Thymus (tissue), 11 donors: ENCODE measurements around the gene ANKRD11. TPM values are rescaled to one million over a fixed set of nuclear protein-coding genes. Genes with fewer than 3 reads are reported as not detected.

ENCODE experiments used
- DNase-seq, 9 donors: peaks; one replicate each; pipeline ENCODE4 v3.0.0-alpha.2; 2013; ENCODE audit warnings: low spot score in 9 of 9, low read depth in 6 of 9, missing footprints in 1 of 9
- H3K27ac ChIP-seq, 2 donors: one replicate each; pipeline ENCODE4 v1.5.1; 2013; ENCODE audit warnings: control low read depth in 1 of 2, low read depth in 1 of 2, low read length in 1 of 2, mild to moderate bottlenecking in 1 of 2, moderate library complexity in 1 of 2
- H3K27me3 ChIP-seq, 2 donors: one replicate each; pipeline ENCODE4 v1.5.1; 2013; ENCODE audit warnings: low read length in 1 of 2; ENCODE audit not compliant: control insufficient read depth in 2 of 2, insufficient read depth in 1 of 2
- H3K36me3 ChIP-seq, 2 donors: one replicate each; pipeline ENCODE4 v1.5.1; 2013; ENCODE audit warnings: low read length in 1 of 2, mild to moderate bottlenecking in 1 of 2, moderate library complexity in 1 of 2; ENCODE audit not compliant: control insufficient read depth in 2 of 2, insufficient read depth in 2 of 2
- H3K4me1 ChIP-seq, 2 donors: one replicate each; pipeline ENCODE4 v1.5.1; 2013; ENCODE audit warnings: low read length in 2 of 2; ENCODE audit not compliant: control insufficient read depth in 2 of 2, insufficient read depth in 2 of 2
- H3K4me3 ChIP-seq, 2 donors: one replicate each; pipeline ENCODE4 v1.5.1; 2013; ENCODE audit warnings: low read length in 2 of 2, control low read depth in 1 of 2, mild to moderate bottlenecking in 1 of 2
- H3K9me3 ChIP-seq, 2 donors: one replicate each; pipeline ENCODE4 v1.5.1; 2013; ENCODE audit warnings: low read length in 1 of 2, mild to moderate bottlenecking in 1 of 2; ENCODE audit not compliant: control insufficient read depth in 2 of 2, insufficient read depth in 1 of 2
- WGBS: extraction: QIAGEN DNeasy Blood & Tissue Kit; methylation state at CpG from one replicate; pipeline ENCODE4 v1.1.7; 2013; 5-methylcytosine and 5-hydroxymethylcytosine counted together
- polyA plus RNA-seq: library from polyadenylated mRNA; stranded (reverse); fragments of 200-250 nt; gene quantifications from one replicate; pipeline ENCODE4 v1.2.3, GENCODE V29; 2013
- total RNA-seq: library from RNA; stranded (reverse); fragments of 120-200 nt; gene quantifications from one replicate; pipeline ENCODE4 v1.2.4, GENCODE V29; 2013
- donor health status: healthy.

ANKRD11 gene
- total and polyA plus RNA-seq, 2 donors = 24.8 to 79.5 TPM

DNA sequence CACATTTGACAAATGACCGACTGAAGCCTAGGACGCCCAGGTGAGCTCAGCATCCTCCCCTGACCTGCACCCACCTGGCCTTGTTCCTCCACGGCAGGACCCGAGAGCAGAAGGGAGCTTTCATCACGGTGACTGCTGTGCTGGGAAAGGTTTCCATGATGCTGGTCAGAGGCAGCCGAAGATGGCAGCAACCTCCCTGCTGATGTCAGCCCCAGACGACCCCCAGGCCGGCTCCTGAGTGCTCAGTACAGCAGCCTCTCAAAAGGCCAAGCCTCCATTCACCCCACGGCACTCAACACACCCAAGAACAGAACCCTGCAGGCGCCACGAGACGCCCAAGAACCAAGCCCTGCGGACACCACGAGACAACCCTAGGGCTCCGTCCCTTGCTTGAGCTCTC lies 119.8 kb downstream of the ANKRD11 start:
- H3K4me1 ChIP-seq = peaks cover 0 to 37% of the 10 kb centered on the region in 2 donors

GRCh38 chr16:89370081-89370511 lies 120.3 kb downstream of the ANKRD11 start:
- no peaks in the 10 kb centered on the region for H3K9me3 ChIP-seq
- no peak for DNase-seq
- WGBS = 94% methylated on average over 5 of the region's 5 CpGs
- no peak overlapping the region for H3K4me3 ChIP-seq
- H3K36me3 ChIP-seq = peaks cover 32 to 47% of the 10 kb centered on the region in 2 donors
- peaks cover 0 to 42% of the 10 kb centered on the region in 2 donors for H3K4me1 ChIP-seq
- H3K27ac ChIP-seq = peak overlapping the region in 1 of 2 donors; percentile 36
- H3K27me3 ChIP-seq = no peaks in the 10 kb centered on the region

More for the DNA sequence above, 119.8 kb downstream of the ANKRD11 start:
- H3K9me3 ChIP-seq = peaks cover 0 to 3% of the 10 kb centered on the region in 2 donors
- H3K36me3 ChIP-seq = peaks cover 32 to 44% of the 10 kb centered on the region in 2 donors
- no peak for DNase-seq
- WGBS = 97% methylated on average over 15 of the region's 15 CpGs
- H3K27ac ChIP-seq = no peak overlapping the region
- no peak overlapping the region for H3K4me3 ChIP-seq
- H3K27me3 ChIP-seq = no peaks in the 10 kb centered on the region

DNA sequence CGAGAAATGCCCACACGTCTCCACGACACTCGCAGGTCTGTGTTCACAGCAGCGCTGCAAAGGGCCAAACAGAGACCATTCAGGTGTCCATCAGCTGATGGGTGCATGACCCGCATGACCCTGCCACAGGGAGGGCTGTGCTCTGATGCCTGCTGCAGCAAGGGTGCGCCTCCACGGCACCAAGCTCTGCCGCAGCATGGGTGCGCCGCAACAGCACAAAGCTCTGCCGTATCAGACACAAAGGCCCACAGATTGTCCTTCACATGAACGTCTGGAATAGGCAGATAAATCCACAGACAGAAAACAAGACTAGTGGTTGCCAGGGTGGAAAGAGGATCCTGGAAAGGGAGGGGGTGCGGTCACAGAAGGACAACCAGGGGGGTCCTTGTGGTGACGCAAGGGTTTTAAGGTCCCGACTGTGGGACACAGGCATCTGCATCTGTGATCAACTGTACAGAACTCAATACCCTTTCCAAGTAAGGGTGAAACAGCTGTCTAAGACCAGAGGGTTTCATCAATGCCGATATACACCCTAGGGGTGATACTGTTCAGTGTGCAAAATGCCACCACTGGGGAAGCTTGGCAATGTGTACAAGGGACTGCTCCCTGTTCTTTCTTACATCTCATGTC lies 121.0 kb downstream of the ANKRD11 start:
- Histone ChIP-seq H3K27ac (peak overlapping the region in 1 of 2 donors; percentile 36), H3K36me3 (peaks cover 32 to 48% of the 10 kb centered on the region in 2 donors), H3K4me3 (no peak overlapping the region), H3K9me3 (no peaks in the 10 kb centered on the region), H3K4me1 (peaks cover 3 to 45% of the 10 kb centered on the region in 2 donors), H3K27me3 (no peaks in the 10 kb centered on the region)
- no peak for DNase-seq
- WGBS = 94% methylated on average over 17 of the region's 17 CpGs

DNA sequence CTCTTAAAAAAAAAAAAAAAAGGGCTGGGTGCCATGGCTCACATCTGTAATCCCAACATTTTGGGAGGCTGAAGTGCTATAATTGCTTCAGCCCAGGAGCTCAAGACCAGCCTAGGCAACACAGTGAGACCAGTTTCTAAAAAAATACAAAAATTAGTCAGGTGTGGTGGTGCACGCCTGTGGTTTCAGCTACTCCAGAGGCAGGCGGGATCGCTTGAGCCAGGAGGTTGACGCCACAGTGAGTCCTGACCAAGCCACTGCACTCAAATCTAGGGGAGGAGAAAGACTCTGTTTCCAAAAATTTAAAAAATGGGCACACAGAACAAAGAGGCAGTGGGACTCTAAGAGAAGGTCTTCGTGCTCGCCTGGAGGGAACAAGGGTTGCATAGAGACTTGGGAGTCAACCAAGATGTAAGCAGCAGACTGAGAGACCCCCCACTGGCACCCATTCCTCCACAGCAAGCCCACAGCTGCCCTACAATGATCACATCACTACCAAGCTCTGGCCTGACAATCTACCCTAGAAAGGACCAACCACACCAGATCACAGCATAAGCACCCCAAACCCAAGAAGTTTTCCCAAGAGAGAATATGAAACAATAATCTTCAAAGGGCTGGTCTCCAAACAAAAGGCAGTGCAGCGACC lies 121.6 kb downstream of the ANKRD11 start:
- Histone ChIP-seq H3K4me1 (peaks cover 9 to 50% of the 10 kb centered on the region in 2 donors), H3K9me3 (no peaks in the 10 kb centered on the region), H3K36me3 (peaks cover 32 to 46% of the 10 kb centered on the region in 2 donors), H3K27ac (no peak overlapping the region), H3K27me3 (no peaks in the 10 kb centered on the region), H3K4me3 (no peak overlapping the region)
- WGBS = 95% methylated on average over 7 of the region's 7 CpGs
- no peak for DNase-seq

- H3K27ac ChIP-seq = no peak overlapping the region
- peaks cover 23 to 37% of the 10 kb centered on the region in 2 donors for H3K36me3 ChIP-seq
- H3K4me1 ChIP-seq = peaks cover 11 to 58% of the 10 kb centered on the region in 2 donors
- DNase-seq = no peak
- H3K4me3 ChIP-seq = no peak overlapping the region
- WGBS = 98% methylated on average over 7 of the region's 7 CpGs
- H3K9me3 ChIP-seq = no peaks in the 10 kb centered on the region
- no peaks in the 10 kb centered on the region for H3K27me3 ChIP-seq
Observed at GRCh38 chr16:89367538-89367915, 122.8 kb downstream of the ANKRD11 start.

- H3K36me3 ChIP-seq = peaks cover 18 to 33% of the 10 kb centered on the region in 2 donors
- DNase-seq = no peak
- no peaks in the 10 kb centered on the region for H3K27me3 ChIP-seq
- H3K4me1 ChIP-seq = peaks cover 15 to 64% of the 10 kb centered on the region in 2 donors
- H3K4me3 ChIP-seq = no peak overlapping the region
- WGBS = 97% methylated on average over 37 of the region's 37 CpGs
- no peaks in the 10 kb centered on the region for H3K9me3 ChIP-seq
- H3K27ac ChIP-seq = no peak overlapping the region
Observed at GRCh38 chr16:89366561-89367537, 123.5 kb downstream of the ANKRD11 start.

GRCh38 chr16:89365996-89366395 lies 124.4 kb downstream of the ANKRD11 start:
- 98% methylated on average over 5 of the region's 5 CpGs for WGBS
- DNase-seq = no peak
- no peak overlapping the region for H3K4me3 ChIP-seq
- peaks cover 0 to 2% of the 10 kb centered on the region in 2 donors for H3K9me3 ChIP-seq
- H3K27ac ChIP-seq = no peak overlapping the region
- H3K27me3 ChIP-seq = no peaks in the 10 kb centered on the region
- peaks cover 22 to 71% of the 10 kb centered on the region in 2 donors for H3K4me1 ChIP-seq
- H3K36me3 ChIP-seq = peaks cover 10 to 25% of the 10 kb centered on the region in 2 donors

DNA sequence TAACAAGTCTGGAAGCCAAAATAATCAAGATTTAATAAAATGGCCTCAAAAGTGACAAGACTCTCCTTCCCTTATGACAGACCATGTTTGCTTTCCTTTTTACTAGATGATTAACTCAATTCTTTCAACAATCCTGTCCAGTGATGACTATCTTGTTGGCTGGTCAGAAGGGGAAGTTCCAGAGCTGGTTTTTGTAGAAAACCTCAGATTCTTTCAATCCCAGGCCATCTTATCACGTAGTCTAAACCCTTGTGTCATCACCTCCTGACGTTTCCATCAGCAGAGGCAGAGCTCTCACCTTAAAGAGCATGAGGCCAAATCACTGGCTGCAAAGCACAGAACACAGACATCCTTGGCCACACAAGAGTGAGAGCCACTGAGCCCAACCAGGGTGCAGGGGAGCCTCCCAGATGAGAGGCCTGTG lies 125.3 kb downstream of the ANKRD11 start:
- H3K27ac ChIP-seq = peak overlapping the region in 1 of 2 donors; percentile 10
- WGBS = 86% methylated on average over 2 of the region's 2 CpGs
- peaks cover 31 to 72% of the 10 kb centered on the region in 2 donors for H3K4me1 ChIP-seq

More for the DNA sequence above, 125.3 kb downstream of the ANKRD11 start:
- Histone ChIP-seq H3K4me3 (no peak overlapping the region), H3K36me3 (peaks cover 1 to 23% of the 10 kb centered on the region in 2 donors), H3K27me3 (no peaks in the 10 kb centered on the region), H3K9me3 (peaks cover 0 to 2% of the 10 kb centered on the region in 2 donors)
- DNase-seq = no peak
